G401.6 (cell line): ENCODE measurements around the gene ICAM5.
A peak's percentile ranks its signal among the peaks of the same experiment; 100 is the strongest.
"Not testable (repeated sequence)": the region's sequence is repeated elsewhere in the genome, so short reads cannot be mapped to it uniquely, and the experiment has no call there.

Experiments used
- FAIRE-seq: peaks from 2 replicates; lab custom pipeline; 2012; peaks lifted over from hg19 to GRCh38; lab: Jason Lieb, UNC

ICAM5 gene

GRCh38 chr19:10320602-10321416, 31.1 kb downstream of the ICAM5 start:
- no peak for FAIRE-seq

DNA sequence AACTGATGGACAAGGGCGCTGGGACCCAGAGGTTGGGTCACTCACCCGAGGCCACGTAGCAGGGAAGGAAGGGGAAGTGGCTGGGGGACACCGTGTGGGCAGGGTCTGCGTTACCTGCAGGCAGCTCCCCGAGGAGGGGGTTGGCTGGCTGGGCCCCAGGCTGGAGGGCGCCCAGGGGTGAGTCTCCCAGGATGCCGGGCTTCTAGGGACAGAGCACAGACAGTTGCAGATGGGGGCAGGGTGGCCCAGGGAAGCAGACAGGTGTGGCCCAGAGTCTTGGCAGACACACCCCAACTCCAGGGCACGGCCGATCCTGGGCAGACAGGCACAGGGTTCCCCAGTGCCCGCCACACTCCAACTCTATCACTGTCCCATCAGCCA, 31.7 kb downstream of the ICAM5 start:
- no peak for FAIRE-seq

GRCh38 chr19:10321874-10322835, 32.4 kb downstream of the ICAM5 start:
- FAIRE-seq = no peak

- FAIRE-seq = no peak
Measured at GRCh38 chr19:10325732-10326131, 36.0 kb downstream of the ICAM5 start.

- no peak for FAIRE-seq
Measured at GRCh38 chr19:10327793-10328192, 38.0 kb downstream of the ICAM5 start.

DNA sequence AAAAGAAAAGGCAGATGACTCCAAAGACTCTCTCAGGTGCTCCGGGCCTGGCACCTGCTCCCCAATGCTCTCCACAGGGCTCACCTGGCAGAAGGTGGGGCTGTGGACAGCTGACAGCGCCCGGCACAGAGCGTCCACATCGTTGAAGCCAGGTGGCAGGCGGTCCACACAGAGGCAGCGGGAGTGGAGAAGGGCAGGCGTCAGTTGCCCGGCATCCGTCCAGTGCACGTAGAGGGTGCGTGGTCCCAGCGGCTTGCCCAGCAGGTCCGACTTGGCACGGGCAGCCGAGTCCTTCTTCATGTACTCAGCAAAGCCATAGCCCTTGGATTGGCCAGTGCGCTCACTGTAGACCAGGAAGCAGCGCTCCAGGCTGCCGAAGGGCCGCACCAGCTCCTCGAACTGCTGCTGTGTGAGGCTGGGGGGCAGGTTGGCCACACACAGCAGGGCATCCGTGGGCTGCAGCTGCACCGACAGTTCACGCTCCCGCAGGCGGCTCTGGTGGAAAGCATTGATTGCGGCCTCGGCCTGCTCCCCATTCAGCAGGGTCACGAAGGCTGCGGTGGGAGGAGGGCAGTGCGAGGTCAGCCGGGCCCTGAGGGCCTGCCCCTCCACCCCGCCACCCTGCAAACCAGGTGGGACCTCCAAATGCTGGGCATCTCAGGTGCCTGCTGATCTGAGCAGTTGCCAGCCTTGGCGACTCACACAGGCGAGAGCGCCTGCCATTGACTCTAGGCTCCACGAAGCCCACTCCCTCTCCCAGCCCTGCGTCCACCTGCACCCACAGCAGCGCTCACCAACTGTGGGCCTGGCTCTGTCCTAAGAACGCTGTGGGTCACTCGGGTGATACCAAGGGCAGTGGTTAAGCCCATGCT, 39.0 kb downstream of the ICAM5 start:
- FAIRE-seq = no peak

DNA sequence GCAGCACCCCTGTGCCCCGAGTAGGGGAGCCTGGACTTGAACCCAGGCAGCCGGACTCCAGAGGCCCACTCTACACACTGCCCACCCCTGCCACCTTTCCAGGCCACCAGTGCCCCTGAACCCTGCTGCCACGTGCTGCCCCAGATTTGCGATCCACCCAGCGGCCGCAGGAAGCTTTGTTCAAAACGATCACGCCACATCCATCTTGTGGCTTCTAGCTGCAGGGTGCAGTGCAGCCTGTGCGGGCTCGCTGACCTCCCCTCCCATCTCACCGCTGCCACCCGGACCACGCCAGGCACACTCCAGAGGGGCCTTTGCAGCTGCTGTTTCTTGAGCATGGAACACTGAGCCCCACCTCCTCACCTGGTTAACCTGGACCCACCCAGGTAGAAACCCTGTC, 39.8 kb downstream of the ICAM5 start:
- no peak for FAIRE-seq

GRCh38 chr19:10332158-10332964, 42.6 kb downstream of the ICAM5 start:
- FAIRE-seq = no peak

DNA sequence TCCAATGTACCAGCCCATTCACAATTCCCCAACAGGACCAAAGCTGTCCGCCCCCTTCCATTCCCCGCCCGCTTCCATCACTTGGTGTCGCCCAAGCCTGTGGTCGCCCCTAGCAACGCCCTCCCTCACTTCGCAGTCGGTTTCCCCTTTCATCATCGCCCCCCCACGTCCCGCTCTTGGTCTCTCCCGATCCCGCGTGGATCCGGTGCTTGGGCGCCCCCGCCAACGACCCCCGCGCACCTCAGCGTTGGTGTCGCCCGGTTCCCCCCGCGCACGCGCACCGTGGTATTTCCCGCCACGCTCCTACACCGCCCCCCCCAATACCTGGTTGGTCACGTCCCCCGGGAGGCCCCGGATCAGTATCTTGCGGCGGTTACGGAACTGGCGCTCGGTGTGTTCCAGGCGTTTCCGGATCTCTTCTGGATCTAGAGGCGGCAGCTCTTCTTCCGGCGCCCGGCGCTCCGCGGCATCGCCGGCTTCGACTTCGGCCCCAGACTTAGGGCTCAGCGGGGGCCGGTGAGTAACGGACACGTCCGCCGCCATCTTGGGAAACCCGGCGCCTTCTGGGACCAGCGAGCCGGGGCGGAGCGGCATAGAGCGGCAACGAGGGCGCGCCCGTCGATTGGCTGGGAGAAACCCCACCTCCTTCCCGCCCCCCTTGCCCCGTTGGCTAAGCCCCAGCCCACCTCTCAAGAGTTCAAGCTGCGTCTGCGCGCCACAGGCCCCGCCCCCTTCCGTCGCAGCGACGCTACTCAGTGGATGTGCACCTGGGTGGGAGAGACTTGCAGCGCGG, 43.4 kb downstream of the ICAM5 start, which contains the start of gene RAVER1:
Gene RAVER1, minus strand, starts transcription at position 565 of the 793 bp plus-strand sequence. Its CDS starts 22 bp downstream, at position 543.
- FAIRE-seq = peak; percentile 96

DNA sequence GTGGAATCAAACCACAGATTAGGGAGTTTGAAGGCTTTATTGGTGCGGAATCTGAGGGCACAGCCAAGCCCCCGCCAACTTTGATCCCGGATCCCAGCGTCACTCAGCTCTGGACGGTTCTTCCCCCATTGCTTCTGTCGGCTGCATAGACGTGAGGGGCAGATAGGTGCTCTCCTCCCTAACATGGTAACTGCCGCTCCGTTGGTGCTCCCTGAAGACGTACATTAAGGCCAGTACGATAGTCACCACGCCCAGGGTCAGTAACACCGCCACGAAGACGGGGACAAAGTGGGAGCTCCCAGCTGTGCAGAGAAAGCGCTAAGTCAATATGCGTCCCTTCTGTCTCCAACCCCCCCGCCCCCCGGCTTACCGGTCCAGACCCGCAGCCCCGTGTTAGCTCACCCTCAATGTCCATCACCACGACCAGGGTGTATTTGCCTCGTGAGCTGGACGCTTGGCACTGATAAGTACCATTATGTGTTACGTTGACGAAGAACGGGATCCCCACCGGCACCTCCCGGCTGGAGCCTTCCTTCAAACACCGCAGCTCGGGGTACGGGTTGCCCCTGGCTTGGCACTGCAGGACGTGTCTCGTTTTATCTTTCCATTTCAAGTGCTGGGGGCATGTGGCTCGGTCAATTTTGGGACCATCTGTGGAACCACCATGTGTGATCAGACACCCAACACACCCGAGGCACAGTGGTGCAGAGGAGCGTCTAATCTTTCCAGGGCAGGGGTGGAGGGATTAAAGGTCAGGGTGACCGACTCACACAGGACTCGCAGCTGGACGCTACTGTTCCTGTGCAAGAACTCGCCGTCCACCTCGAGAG, 44.2 kb downstream of the ICAM5 start:
- no peak for FAIRE-seq

- FAIRE-seq = peak; percentile 97
Measured at GRCh38 chr19:10334588-10335351, 45.0 kb downstream of the ICAM5 start.

DNA sequence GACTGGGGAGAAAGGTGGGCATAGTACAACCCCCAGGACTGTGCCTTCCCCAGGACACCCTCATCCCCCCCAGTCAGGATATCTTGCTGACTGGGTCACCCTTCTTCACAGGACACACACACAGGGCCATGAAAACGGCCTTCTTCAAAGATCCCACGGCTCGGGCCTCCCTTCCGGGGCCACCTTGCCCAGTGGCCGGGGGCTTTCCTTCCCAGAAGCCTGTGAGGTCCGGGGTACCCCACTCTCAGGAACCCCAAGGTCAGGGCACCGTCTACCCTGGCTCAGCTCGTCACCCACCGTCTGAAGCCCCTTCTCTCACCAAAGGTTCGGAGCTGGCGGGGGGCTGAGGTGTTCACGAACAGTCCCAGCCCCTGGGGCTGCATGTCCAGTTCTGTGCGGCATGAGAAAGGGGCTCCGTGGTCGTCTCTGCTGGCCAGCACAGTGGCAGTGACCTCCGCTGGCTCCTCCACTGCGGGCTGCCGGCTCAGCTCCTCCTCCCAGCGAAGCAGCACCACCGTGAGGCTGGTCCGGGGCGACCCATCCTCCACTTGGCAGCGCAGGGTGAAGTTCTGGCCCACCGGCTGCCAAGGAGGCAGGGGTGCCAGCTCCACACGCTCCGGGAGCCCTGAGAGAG, 45.7 kb downstream of the ICAM5 start:
- no peak for FAIRE-seq

DNA sequence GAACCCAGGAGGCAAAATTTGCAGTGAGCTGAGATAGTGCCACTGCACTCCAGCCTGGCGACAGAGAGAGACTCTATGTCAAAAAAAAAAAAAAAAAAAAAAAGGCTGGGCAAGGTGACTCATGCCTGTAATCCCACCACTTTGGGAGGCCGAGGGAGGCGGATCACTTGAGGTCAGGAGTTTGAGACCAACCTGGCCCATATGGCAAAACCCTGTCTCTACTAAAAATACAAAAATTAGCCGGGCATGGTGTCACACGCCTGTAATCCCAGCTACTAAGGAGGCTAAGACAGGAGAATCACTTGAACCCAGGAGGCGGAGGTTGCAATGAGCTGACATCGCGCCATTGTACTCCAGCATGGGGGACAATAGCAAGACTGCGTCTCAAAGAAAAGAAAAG, 47.0 kb downstream of the ICAM5 start:
- not testable (repeated sequence) for FAIRE-seq

GRCh38 chr19:10338940-10339339, 49.2 kb downstream of the ICAM5 start:
- no peak for FAIRE-seq

GRCh38 chr19:10339380-10339960, 49.7 kb downstream of the ICAM5 start, which contains the start of gene ICAM3:
Gene ICAM3 (minus strand): TSS chr19:10339624. CDS start chr19:10339614, 10 bp downstream.
- no peak for FAIRE-seq

DNA sequence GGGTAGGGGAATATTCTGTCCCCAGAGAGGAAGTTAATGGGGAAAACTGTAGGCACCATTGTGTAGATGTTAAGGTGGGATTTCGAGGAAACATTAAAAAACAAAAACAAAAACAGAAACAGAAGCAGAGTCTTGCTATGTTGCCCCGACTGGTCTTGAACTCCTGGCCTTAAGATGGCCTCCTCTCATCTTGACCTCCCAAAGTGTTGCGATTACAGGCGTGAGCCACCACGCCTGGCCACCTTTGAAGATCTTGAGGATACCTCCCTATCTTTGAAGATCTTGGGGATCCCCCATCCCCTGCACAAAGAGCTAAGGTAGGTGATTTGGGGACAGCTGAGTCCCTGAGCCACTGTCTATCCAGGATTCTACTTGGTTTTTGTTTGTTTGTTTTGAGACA, 50.2 kb downstream of the ICAM5 start:
- no peak for FAIRE-seq

GRCh38 chr19:10343495-10343894, 53.7 kb downstream of the ICAM5 start:
- FAIRE-seq = no peak

DNA sequence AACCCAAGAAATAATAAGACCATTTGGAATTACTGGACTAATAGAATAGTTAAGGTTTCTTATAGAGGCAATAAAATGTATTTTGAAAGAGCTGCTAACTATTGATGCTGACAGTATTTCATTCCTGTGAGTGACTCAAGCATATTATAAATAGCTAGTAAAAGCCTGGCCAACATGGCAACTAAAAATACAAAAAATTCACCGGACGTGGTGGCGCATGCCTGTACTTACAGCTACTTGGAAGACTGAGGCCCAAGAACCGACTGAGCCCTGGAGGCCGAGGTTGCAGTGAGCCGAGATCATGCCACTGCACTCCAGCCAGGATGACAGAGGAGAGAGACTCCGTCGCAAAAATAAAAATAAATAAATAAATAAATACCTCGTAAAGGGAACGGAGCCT, 55.0 kb downstream of the ICAM5 start:
- no peak for FAIRE-seq
